Measurements from ENCODE around the gene RPS6KA2.

DNA sequence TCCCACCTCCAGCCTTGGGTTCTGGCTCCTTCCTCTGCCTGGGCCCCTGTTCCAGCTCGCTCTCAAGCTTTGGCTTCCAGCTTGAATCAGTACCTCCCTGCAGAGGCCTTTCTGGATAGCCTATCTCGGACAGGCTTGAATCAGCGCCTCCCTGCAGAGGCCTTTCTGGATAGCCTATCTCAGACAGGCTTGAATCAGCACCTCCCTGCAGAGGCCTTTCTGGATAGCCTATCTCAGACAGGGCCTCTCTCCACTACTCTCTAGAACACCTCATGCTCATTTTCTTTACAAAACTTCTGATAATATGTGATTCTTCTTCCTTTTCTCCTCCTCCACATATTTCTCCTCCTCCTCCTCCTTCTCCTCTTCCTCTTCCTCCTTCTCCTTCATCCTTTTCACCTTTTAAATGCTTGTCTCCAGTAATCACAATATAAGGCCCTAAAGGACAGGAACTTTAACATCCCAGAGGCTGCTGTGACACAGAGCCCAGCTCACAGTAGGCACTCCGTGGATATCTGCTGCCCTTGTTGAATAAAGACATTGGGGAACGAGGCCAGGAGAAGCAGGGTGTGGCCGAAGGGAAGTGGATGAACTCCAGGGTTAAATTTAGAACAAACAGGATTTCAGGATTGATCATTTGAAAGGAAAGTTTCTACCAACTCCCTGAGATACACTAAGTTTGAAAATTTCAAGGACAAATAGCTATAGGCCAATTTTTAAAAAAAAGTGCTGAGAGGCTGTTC, 9.3 kb upstream of the RPS6KA2 start:
- no peak for TF ChIP-seq EZH2 (IDR thresholded peaks at IDR 0.05; ENCODE audit: low read depth, unreplicated experiment)
- no peak for TF ChIP-seq POLR2AphosphoS5 (IDR thresholded peaks at IDR 0.05; ENCODE audit: low read depth)
- TF ChIP-seq CTCF (conservative IDR thresholded peaks at IDR 0.05; ENCODE audit: low read depth in 2 of 2): no peak
- no peak for TF ChIP-seq EZH2phosphoT487 (IDR thresholded peaks at IDR 0.05; ENCODE audit: unreplicated experiment)
- TF ChIP-seq JUNB (IDR thresholded peaks at IDR 0.05; ENCODE audit: unreplicated experiment): no peak
- no peak for TF ChIP-seq CREB1 (CRISPR knock-in tag; IDR thresholded peaks at IDR 0.05; ENCODE audit: low read depth)
- TF ChIP-seq, protein P1, sequence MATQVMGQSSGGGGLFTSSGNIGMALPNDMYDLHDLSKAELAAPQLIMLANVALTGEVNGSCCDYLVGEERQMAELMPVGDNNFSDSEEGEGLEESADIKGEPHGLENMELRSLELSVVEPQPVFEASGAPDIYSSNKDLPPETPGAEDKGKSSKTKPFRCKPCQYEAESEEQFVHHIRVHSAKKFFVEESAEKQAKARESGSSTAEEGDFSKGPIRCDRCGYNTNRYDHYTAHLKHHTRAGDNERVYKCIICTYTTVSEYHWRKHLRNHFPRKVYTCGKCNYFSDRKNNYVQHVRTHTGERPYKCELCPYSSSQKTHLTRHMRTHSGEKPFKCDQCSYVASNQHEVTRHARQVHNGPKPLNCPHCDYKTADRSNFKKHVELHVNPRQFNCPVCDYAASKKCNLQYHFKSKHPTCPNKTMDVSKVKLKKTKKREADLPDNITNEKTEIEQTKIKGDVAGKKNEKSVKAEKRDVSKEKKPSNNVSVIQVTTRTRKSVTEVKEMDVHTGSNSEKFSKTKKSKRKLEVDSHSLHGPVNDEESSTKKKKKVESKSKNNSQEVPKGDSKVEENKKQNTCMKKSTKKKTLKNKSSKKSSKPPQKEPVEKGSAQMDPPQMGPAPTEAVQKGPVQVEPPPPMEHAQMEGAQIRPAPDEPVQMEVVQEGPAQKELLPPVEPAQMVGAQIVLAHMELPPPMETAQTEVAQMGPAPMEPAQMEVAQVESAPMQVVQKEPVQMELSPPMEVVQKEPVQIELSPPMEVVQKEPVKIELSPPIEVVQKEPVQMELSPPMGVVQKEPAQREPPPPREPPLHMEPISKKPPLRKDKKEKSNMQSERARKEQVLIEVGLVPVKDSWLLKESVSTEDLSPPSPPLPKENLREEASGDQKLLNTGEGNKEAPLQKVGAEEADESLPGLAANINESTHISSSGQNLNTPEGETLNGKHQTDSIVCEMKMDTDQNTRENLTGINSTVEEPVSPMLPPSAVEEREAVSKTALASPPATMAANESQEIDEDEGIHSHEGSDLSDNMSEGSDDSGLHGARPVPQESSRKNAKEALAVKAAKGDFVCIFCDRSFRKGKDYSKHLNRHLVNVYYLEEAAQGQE (IDR thresholded peaks at IDR 0.05; ENCODE audit: unreplicated experiment): no peak
- TF ChIP-seq, protein P2, sequence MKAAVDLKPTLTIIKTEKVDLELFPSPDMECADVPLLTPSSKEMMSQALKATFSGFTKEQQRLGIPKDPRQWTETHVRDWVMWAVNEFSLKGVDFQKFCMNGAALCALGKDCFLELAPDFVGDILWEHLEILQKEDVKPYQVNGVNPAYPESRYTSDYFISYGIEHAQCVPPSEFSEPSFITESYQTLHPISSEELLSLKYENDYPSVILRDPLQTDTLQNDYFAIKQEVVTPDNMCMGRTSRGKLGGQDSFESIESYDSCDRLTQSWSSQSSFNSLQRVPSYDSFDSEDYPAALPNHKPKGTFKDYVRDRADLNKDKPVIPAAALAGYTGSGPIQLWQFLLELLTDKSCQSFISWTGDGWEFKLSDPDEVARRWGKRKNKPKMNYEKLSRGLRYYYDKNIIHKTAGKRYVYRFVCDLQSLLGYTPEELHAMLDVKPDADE (IDR thresholded peaks at IDR 0.05): no peak
- no peak for TF ChIP-seq STAT1 (IDR thresholded peaks at IDR 0.05; ENCODE audit: unreplicated experiment)
- no peak for TF ChIP-seq NANOG (IDR thresholded peaks at IDR 0.05; ENCODE audit: borderline replicate concordance)
- TF ChIP-seq, protein P3, sequence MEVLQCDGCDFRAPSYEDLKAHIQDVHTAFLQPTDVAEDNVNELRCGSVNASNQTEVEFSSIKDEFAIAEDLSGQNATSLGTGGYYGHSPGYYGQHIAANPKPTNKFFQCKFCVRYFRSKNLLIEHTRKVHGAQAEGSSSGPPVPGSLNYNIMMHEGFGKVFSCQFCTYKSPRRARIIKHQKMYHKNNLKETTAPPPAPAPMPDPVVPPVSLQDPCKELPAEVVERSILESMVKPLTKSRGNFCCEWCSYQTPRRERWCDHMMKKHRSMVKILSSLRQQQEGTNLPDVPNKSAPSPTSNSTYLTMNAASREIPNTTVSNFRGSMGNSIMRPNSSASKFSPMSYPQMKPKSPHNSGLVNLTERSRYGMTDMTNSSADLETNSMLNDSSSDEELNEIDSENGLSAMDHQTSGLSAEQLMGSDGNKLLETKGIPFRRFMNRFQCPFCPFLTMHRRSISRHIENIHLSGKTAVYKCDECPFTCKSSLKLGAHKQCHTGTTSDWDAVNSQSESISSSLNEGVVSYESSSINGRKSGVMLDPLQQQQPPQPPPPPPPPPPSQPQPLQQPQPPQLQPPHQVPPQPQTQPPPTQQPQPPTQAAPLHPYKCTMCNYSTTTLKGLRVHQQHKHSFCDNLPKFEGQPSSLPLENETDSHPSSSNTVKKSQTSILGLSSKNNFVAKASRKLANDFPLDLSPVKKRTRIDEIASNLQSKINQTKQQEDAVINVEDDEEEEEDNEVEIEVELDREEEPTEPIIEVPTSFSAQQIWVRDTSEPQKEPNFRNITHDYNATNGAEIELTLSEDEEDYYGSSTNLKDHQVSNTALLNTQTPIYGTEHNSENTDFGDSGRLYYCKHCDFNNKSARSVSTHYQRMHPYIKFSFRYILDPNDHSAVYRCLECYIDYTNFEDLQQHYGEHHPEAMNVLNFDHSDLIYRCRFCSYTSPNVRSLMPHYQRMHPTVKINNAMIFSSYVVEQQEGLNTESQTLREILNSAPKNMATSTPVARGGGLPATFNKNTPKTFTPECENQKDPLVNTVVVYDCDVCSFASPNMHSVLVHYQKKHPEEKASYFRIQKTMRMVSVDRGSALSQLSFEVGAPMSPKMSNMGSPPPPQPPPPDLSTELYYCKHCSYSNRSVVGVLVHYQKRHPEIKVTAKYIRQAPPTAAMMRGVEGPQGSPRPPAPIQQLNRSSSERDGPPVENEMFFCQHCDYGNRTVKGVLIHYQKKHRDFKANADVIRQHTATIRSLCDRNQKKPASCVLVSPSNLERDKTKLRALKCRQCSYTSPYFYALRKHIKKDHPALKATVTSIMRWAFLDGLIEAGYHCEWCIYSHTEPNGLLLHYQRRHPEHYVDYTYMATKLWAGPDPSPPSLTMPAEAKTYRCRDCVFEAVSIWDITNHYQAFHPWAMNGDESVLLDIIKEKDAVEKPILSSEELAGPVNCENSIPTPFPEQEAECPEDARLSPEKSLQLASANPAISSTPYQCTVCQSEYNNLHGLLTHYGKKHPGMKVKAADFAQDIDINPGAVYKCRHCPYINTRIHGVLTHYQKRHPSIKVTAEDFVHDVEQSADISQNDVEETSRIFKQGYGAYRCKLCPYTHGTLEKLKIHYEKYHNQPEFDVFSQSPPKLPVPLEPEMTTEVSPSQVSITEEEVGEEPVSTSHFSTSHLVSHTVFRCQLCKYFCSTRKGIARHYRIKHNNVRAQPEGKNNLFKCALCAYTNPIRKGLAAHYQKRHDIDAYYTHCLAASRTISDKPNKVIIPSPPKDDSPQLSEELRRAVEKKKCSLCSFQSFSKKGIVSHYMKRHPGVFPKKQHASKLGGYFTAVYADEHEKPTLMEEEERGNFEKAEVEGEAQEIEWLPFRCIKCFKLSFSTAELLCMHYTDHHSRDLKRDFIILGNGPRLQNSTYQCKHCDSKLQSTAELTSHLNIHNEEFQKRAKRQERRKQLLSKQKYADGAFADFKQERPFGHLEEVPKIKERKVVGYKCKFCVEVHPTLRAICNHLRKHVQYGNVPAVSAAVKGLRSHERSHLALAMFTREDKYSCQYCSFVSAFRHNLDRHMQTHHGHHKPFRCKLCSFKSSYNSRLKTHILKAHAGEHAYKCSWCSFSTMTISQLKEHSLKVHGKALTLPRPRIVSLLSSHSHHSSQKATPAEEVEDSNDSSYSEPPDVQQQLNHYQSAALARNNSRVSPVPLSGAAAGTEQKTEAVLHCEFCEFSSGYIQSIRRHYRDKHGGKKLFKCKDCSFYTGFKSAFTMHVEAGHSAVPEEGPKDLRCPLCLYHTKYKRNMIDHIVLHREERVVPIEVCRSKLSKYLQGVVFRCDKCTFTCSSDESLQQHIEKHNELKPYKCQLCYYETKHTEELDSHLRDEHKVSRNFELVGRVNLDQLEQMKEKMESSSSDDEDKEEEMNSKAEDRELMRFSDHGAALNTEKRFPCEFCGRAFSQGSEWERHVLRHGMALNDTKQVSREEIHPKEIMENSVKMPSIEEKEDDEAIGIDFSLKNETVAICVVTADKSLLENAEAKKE (CRISPR knock-in tag; IDR thresholded peaks at IDR 0.05): no peak
- no peak for TF ChIP-seq ZNF114 (CRISPR knock-in tag; IDR thresholded peaks at IDR 0.05)
